MM.1S (cell line): ENCODE data around the gene TTC33.

Experiments used
- CTCF ChIP-seq: fragments of 300-600 bp; sonication (generic); IDR thresholded peaks from 2 replicates; pipeline ENCODE4 v1.5.1; 2016; ENCODE audit warnings: antibody characterized with exemption, low read length, mixed read lengths
- EZH2 ChIP-seq: fragments of 300-600 bp; sonication (generic); optimal IDR thresholded peaks from 2 replicates; pipeline ENCODE3; 2017; ENCODE audit warnings: low read depth, mild to moderate bottlenecking, antibody characterized with exemption, low read length, mixed read lengths
- EZH2phosphoT487 ChIP-seq: fragments of 300-600 bp; sonication (generic); IDR thresholded peaks from 2 replicates; pipeline ENCODE4 v1.6.1; 2018; ENCODE audit warnings: antibody characterized with exemption, low read length

GRCh38 chr5:40798801-40799210, 43.0 kb upstream of the TTC33 start:
- no peak for TF ChIP-seq CTCF
- no peak for TF ChIP-seq EZH2
- TF ChIP-seq EZH2phosphoT487: no peak
